HepG2 (cell line): ENCODE measurements around the gene PSME3IP1. TPM values are rescaled to one million over a fixed set of nuclear protein-coding genes. Genes with fewer than 3 reads are reported as not detected.

Source experiments
- FOXC1 ChIP-seq: sonication (generic); formaldehyde crosslinking; IDR thresholded peaks from 2 replicates; pipeline ENCODE4 v1.8.0; 2022; ENCODE audit warnings: mild to moderate bottlenecking, missing genetic modification reagents, borderline replicate concordance
- GATAD1 ChIP-seq: IDR thresholded peaks from 2 replicates; pipeline ENCODE4 v1.6.1; 2016; ENCODE audit warnings: missing genetic modification reagents, missing compliant biosample characterization
- MLLT10 ChIP-seq: sonication (generic); formaldehyde crosslinking; IDR thresholded peaks from 2 replicates; pipeline ENCODE4 v1.4.0; 2020; ENCODE audit warnings: missing genetic modification reagents
- MNT ChIP-seq: fragments of 450-650 bp; IDR thresholded peaks from 2 replicates; pipeline ENCODE4 v1.6.1; 2016
- MTA3 ChIP-seq: sonication (generic); formaldehyde crosslinking; IDR thresholded peaks from 2 replicates; pipeline ENCODE4 v1.4.0; 2020; ENCODE audit warnings: missing genetic modification reagents
- MTF1 ChIP-seq: sonication (generic); formaldehyde crosslinking; IDR thresholded peaks from 2 replicates; pipeline ENCODE4 v1.5.0; 2020; ENCODE audit warnings: missing genetic modification reagents
- NPAS2 ChIP-seq: sonication (generic); formaldehyde crosslinking; IDR thresholded peaks from 2 replicates; pipeline ENCODE4 v1.8.0; 2022; ENCODE audit warnings: mild to moderate bottlenecking, missing genetic modification reagents, borderline replicate concordance
- SP140L ChIP-seq: sonication (generic); formaldehyde crosslinking; IDR thresholded peaks from 2 replicates; pipeline ENCODE4 v1.4.0; 2020; ENCODE audit warnings: missing genetic modification reagents, borderline replicate concordance
- TCF12 ChIP-seq, 2 experiments: fragments of 450-650 bp in 1 of 2; sonication (generic) in 1 of 2; formaldehyde crosslinking in 1 of 2; IDR thresholded peaks; 2 replicates each; pipeline versions ENCODE4 v1.6.1 to v1.8.0; 2017 to 2022; ENCODE audit warnings: antibody characterized with exemption in 1 of 2, mild to moderate bottlenecking in 1 of 2, missing genetic modification reagents in 1 of 2, moderate library complexity in 1 of 2
- TFDP1 ChIP-seq: IDR thresholded peaks from 2 replicates; pipeline ENCODE4 v1.6.1; 2016; ENCODE audit warnings: missing compliant biosample characterization, missing genetic modification reagents, borderline replicate concordance
- XBP1 ChIP-seq: sonication (generic); formaldehyde crosslinking; IDR thresholded peaks from 2 replicates; pipeline ENCODE4 v1.5.0; 2020; ENCODE audit warnings: missing genetic modification reagents
- ZBTB20 ChIP-seq: sonication (generic); formaldehyde crosslinking; IDR thresholded peaks from 2 replicates; pipeline ENCODE4 v1.8.1; 2023; ENCODE audit warnings: missing genetic modification reagents, low read depth, mild to moderate bottlenecking, borderline replicate concordance
- ZNF138 ChIP-seq: sonication (generic); formaldehyde crosslinking; IDR thresholded peaks from 2 replicates; pipeline ENCODE4 v1.5.0; 2020; ENCODE audit warnings: mild to moderate bottlenecking, low read depth, missing genetic modification reagents
- ZNF274 ChIP-seq: sonication (generic); formaldehyde crosslinking; IDR thresholded peaks from 2 replicates; pipeline ENCODE4 v1.5.1; 2020; ENCODE audit warnings: mild to moderate bottlenecking, missing genetic modification reagents
- ZNF484 ChIP-seq: sonication (generic); formaldehyde crosslinking; IDR thresholded peaks from 2 replicates; pipeline ENCODE4 v1.5.1; 2020; ENCODE audit warnings: mild to moderate bottlenecking, low read depth, missing genetic modification reagents, borderline replicate concordance
- ZNF510 ChIP-seq: sonication (generic); formaldehyde crosslinking; IDR thresholded peaks from 2 replicates; pipeline ENCODE4 v1.4.0; 2020; ENCODE audit warnings: low read depth, mild to moderate bottlenecking, missing genetic modification reagents
- ZNF687 ChIP-seq: sonication (generic); formaldehyde crosslinking; IDR thresholded peaks from 2 replicates; pipeline ENCODE4 v1.5.1; 2020; ENCODE audit warnings: mild to moderate bottlenecking, missing genetic modification reagents, moderate library complexity
- ZNF780A ChIP-seq: sonication (generic); formaldehyde crosslinking; IDR thresholded peaks from 2 replicates; pipeline ENCODE4 v1.8.0; 2022; ENCODE audit warnings: mild to moderate bottlenecking, missing genetic modification reagents, moderate library complexity
- polyA plus RNA-seq, 8 experiments: library from polyadenylated mRNA; depleted of rRNA in 3 of 8; stranded (reverse) in 7 of 8; unstranded in 1 of 8; fragments of >200 nt; fragmentation: Illumina TruSeq in 4 of 8; extraction: Trizol in 4 of 8; gene quantifications; 2 replicates each; pipeline versions ENCODE4 v1.2.1 to v1.2.3, GENCODE V29; 2011 to 2016; ENCODE audit warnings: low read depth in 4 of 8, missing spikeins in 1 of 8, mixed read lengths in 1 of 8; ENCODE audit not compliant: insufficient read depth in 1 of 8
- total RNA-seq, 5 experiments: library from RNA; depleted of rRNA; stranded (reverse); fragments of >200 nt; fragmentation: Illumina TruSeq; extraction: Trizol; gene quantifications; 2 replicates each; pipeline ENCODE4 v1.2.3, GENCODE V29; 2016; ENCODE audit warnings: low read depth in 1 of 5

PSME3IP1 gene
- total and polyA plus RNA-seq, 2 of the 13 experiments (the other 11 are each of a cell fraction or from before 2014, with no cell fraction given), result 90.8 to 99.8 TPM

GRCh38 chr16:57185446-57185944, 344 bp downstream of the PSME3IP1 start (continued):
- TF ChIP-seq ZNF780A (CRISPR knock-in tag) (no peak), MNT (no peak), ZNF274 (CRISPR knock-in tag) (no peak; the same call in 1 of the 2 replicates), XBP1 (CRISPR knock-in tag) (no peak), MTF1 (CRISPR knock-in tag) (no peak), TCF12 (IDR thresholded peaks at IDR 0.05) (no peak), TCF12 (CRISPR knock-in tag; IDR thresholded peaks at IDR 0.05) (no peak), MLLT10 (CRISPR knock-in tag) (0 out of 2 replicates have a peak, but pooled peaks have one; percentile 53), ZBTB20 (CRISPR knock-in tag) (no peak), SP140L (no peak), ZNF687 (CRISPR knock-in tag) (peak; percentile 53), TFDP1 (CRISPR knock-in tag) (peak; percentile 15; the same call in 1 of the 2 replicates), FOXC1 (0 out of 2 replicates have a peak, but pooled peaks have one; percentile 46), ZNF484 (CRISPR knock-in tag) (no peak), NPAS2 (CRISPR knock-in tag) (no peak), ZNF510 (CRISPR knock-in tag) (no peak), MTA3 (CRISPR knock-in tag) (no peak), GATAD1 (no peak), ZNF138 (no peak)
